Left ventricle myocardium superior (tissue), 1 donor: ENCODE results near the gene TUBAL3. TPM values are rescaled to one million over a fixed set of nuclear protein-coding genes. Genes with fewer than 3 reads are reported as not detected.
"Not testable (repeated sequence)": the region's sequence is repeated elsewhere in the genome, so short reads cannot be mapped to it uniquely, and the experiment has no call there.

Experiments used
- ATAC-seq: fragments of 200-7000 bp; cut with Tn5 transposase; one replicate; pipeline ENCODE4 v1.9.1; 2020; ENCODE audit warnings: mild to moderate bottlenecking, moderate library complexity
- DNase-seq: peaks from one replicate; pipeline ENCODE4 v3.0.0-alpha.2; 2020
- intact Hi-C: fragments of 100-400 bp; cut with micrococcal nuclease; formaldehyde crosslinking; loops from one replicate; pipeline ENCODE4 v1.11.0; 2022
- total RNA-seq: library from RNA; stranded (reverse); fragmentation: NEBNext Ultra II Directional; extraction: Animal tissue kit (Norgen Biotek cat#: 25700); gene quantifications from one replicate; pipeline ENCODE4 v1.2.1, GENCODE V29; 2021
- donor health status: DM: no; HTN: yes; CAD: no; lungs with severe emphysema.

Gene TUBAL3
- total RNA-seq, 1 donor from 2014 or later: 0.12 TPM

DNA sequence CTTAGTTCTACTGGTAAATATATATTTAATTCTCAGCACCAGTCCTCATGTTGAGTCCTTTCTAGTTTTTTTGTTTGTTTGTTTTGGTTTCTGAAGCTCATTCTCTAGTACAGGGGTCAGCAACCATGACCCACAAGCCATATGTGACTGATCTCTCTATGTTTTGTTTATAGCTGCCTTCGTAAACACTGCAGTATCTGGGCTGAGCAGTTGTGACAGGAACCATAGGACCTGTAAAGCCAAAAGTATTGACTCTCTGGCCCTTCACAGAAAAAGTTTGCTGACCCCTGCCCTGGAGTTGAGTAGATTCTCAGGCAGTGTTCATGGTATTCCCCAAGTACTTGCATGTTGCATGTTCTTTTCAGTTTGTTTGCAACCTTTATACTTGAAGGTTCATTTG lies 28.6 kb upstream of the TUBAL3 start:
- intact Hi-C loops: no loop called here

DNA sequence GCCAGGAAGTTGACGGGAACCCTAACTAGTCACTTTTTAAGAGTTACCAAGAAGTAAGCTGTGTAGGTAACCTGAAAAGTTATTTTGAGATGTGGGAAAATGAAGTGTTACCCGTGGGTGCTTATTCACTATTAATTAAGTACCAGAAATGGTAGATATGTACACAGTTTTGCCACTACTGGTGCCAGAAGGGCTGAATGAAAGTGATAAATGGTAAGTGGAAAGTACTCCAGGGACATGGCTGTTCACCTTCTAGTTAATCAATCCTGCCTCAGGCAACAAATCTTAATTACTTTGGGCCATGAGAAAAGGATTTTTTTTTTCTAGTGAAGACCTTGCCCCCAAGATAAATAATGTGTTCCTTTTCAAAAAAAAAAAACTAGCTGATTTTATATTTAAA lies 23.5 kb upstream of the TUBAL3 start:
- no peak for ATAC-seq
- no peak for DNase-seq
- intact Hi-C loops: no loop called here

More for the DNA sequence above, 28.6 kb upstream of the TUBAL3 start:
- ATAC-seq: no peak
- DNase-seq: no peak

DNA sequence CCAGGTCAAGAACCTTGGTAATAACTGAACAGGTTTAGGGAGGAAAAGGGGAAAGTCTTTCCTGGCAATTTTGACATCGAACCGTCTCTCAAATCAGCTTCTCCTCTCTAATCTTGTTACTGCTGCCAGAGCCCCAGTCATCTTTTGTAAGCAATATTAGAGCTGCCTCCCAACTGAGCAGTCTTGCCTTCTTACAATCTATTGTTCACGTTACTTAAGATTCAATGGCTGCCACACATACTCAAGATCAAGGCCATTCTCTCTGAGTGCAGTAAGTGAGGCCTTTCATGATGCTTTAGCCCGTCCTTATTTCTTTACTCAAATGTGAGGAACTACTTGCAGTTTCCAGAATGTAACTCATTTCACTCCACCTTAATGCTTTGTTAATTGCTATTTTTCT lies 20.1 kb upstream of the TUBAL3 start:
- intact Hi-C loops: no loop called here
- ATAC-seq: no peak
- DNase-seq: no peak

DNA sequence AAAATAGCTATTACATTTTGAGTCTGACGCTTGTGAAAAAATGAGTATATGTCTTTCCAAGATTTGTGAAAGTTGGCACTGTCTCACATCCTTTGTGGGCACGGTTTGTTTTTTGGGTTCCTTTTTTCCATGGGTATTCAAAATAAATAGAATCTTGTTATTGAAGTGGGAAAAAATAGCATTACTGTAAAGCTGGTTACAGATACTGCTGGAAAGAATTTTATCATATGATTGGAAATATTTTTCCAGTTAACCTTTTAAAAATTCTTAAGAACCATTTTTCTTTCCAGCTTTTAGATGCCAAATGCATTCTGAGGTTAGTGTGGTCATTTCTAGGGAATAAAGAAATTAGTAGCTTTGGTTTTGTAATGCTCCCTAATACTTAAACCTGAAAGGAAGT lies 19.1 kb upstream of the TUBAL3 start:
- no peak for ATAC-seq

DNA sequence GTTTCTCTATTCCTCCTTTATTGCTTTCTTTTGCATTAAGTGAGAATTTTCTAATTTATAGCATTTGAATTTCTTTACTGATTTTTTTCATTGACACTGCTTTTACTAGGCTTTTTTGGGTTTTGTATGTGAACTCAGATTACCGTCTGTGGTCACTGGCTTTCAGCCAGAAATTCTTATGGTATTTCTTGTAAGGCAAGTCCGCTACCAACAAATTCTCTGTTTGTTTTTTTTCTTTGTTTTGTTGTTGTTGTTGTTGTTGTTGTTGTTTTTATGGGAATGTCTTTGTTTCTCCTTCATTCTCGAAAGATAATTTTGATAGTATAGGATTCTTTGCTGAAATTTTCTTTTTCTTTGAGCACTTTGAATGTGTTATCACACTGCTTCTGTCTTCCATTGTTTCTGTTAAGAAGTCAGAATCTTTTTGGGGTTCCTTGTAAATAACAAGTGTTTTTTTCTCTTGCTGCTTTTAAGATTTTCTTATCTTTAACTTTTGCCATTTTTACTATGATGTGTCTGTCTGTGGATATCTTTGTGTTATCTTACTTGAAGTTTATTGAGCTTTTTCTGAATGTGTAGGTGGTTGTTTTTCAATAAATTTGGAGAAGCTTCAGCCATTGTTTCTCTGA lies 15.0 kb upstream of the TUBAL3 start:
- DNase-seq (no peak), ATAC-seq (no peak)
- intact Hi-C loops: no loop called here

More for the DNA sequence above, 19.1 kb upstream of the TUBAL3 start:
- no peak for DNase-seq
- intact Hi-C loops: no loop called here

DNA sequence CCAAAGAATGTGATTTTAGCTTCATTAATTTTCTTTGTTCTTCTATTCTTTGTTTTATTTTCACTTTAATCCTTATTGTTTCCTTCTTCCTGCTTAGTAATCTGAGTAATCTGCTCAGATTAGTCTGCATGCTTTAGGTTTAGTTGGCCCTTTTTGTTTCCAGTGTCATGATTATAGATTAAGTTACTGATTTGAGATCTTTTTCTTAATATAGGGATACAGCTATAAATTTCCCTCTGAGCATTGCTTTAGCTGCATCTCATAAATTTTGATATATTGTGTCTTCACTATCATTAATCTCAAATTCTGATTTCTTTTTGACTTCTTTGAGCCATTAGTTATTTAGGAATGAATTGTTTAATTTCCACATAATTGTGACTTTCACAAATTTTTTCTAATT lies 14.0 kb upstream of the TUBAL3 start:
- no peak for DNase-seq
- intact Hi-C loops: no loop called here
- no peak for ATAC-seq

DNA sequence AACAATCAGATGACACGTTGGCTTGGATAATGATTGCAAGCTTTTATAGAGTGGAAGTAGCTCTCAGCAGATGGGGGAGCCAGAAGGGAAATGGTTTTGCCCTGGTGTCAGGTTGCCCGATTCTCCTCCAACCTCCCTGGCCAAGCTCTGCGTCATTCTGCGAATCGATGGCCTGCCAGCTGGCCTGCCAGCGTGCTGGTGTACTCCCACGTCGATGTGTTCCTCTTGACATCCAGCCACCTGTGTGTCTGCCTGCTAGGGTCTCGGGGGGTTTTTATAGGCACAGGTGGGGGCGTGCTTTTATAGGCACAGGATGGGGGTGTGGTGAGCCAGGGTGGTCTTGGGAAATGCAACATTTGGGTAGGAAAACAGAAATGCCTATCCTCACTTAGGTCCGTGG lies 12.4 kb upstream of the TUBAL3 start:
- ATAC-seq (no peak), DNase-seq (no peak)
- intact Hi-C loops: no loop called here

DNA sequence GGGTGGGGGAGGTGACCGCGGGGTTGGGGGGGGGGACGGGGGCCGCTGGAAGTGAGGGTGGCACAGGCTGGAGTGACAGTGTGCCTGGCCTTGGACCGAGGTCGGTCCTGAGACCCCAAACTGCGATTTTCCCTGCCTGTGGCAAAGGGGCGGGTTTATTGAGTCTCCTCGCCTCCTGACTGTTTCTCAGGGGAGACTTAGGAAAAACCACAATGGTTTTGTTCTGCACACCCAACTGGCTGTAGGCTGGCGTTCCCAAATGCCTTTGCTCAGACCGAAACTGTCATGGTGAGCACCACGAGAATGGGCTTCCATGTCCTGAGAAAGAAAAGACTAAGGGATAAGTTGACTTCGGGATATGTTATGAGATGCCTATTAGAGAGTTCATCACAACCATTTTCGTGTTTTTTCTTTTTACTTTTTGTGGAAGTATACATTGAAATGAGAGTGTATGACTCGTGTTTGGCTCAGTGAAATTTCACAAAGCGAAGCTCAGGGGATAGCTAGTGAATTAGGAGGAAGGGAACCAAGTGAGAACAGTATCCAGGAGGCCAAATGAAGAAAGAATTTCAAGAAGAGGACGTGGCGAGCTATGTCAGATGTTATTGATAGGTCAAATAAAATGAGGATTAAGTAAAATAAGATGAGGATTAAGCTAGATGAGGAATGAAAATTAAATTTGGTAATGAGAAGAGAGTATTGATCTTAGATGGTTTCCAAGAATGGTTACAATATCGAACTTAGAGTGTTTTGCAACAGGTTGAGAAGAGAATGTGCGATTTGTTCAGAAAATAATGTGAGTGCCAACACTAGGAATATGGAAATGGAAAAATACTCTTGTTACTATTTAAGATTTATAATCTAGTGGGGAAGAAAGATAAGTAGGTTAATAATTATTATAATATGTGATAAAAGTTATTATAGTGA lies 8.6 kb upstream of the TUBAL3 start:
- intact Hi-C loops: no loop called here
- ATAC-seq: peak; percentile 29
- peak; percentile 28 for DNase-seq

DNA sequence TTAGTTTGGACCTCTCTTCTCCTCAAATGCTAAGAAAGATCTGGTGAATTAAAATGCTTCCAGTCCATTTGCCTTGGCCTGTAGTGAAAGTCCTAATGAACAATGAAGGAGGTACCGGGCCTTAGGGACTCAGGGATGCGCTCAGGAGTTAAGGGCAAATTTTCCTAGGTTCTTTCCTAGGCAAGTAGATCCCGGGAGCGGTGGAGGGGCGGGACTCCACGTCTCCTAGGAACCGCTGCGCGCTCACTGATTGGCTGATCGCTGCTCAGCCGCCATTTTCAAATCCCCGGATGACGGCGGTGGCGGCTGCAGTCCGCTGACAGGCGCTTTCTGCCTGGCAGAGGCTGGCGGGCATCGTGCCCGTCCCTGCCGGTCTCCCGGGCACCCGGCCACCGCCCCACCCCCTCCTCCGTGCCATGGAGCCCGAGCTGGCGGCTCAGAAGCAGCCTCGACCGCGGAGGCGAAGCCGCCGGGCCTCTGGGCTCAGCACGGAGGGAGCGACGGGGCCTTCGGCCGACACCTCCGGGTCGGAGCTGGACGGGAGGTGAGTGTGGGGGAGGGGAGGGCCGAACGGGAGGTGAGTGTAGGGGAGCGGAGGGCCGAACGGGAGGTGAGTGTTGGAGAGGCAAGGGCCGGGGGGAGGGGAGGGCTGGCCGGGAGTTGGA lies 7.8 kb upstream of the TUBAL3 start, which contains the start of gene NET1:
NET1 (plus strand) TSS at position 281 of the 665 bp plus-strand sequence; CDS start at position 417, 136 bp downstream.
- ATAC-seq: peak; percentile 99
- peak; percentile 93 for DNase-seq
- intact Hi-C loops: no loop called here

DNA sequence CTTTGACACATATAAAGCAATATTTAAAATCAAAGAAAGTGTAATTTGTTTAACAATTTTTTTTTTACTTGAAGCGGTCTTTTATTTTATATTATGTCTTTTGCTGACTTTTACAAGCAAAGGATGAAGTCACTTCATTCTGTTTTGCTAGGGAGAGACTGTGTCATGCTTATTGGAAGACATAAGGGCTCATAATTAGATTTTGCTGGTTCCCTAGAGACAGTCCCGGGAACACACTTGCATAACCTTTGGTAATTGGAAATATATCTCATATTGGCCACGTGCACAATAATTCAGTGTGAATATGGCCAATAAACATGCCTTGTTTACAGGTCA lies 7.3 kb upstream of the TUBAL3 start:
- DNase-seq (no peak), ATAC-seq (peak; percentile 3)
- intact Hi-C loops: no loop called here

DNA sequence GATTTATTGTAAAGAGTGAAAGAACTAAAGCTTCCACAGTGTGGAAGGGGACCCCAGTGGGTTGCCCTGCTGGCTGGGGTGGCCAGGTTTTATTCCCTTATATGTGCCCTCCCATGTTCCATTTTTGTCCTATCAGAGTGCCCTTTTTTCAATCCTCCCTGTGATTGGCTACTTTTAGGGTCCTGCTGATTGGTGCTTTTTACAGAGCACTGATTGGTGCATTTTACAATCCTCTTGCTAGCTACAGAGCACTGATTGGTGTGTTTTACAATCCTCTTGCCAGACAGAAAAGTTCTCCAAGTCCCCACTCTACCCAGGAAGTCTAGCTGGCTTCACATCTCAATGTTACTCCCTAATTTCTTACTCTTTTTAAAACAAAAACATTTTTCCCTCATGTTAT lies 6.2 kb upstream of the TUBAL3 start:
- DNase-seq, ATAC-seq, intact Hi-C loops: not testable (repeated sequence)

DNA sequence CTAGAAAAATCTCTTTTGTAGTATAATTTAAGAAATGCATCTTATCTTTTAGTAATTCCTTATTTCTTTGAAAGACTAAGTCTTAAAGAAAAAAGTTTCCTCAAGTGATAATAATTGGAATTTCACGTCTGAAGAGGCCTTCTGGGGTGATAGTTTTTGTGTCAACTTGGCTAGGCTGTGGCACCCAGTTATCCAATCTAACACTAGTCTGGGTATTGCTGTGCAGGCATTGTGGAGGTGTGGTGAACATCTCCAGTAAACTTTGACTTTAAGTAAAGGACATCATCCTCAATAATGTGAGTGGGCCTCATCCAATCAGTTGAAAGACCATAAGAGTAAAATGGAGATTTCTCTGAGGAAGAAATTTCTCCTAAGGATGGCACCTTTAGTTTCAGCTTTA lies 2.3 kb upstream of the TUBAL3 start:
- no peak for ATAC-seq
- intact Hi-C loops: no loop called here
- no peak for DNase-seq

DNA sequence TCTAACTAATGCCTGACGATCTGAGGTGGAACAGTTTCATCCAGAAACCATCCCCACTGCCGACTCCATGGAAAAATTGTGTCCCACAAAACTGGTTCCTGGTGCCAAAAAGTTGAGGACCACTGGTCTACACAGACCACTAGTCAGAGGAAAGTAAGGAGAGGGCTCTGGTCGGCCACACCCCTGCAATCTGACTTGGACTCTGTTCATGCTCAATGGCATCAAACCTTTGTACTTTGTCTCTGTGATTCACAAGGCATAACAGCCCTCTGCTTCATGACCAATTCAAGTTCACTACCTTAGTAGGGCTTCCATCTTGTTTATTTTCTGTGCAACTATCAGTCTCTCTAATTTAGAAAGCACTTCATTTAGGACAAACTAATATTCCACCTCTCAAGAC lies 1.8 kb downstream of the TUBAL3 start:
- intact Hi-C loops: no loop called here
- ATAC-seq: no peak

DNA sequence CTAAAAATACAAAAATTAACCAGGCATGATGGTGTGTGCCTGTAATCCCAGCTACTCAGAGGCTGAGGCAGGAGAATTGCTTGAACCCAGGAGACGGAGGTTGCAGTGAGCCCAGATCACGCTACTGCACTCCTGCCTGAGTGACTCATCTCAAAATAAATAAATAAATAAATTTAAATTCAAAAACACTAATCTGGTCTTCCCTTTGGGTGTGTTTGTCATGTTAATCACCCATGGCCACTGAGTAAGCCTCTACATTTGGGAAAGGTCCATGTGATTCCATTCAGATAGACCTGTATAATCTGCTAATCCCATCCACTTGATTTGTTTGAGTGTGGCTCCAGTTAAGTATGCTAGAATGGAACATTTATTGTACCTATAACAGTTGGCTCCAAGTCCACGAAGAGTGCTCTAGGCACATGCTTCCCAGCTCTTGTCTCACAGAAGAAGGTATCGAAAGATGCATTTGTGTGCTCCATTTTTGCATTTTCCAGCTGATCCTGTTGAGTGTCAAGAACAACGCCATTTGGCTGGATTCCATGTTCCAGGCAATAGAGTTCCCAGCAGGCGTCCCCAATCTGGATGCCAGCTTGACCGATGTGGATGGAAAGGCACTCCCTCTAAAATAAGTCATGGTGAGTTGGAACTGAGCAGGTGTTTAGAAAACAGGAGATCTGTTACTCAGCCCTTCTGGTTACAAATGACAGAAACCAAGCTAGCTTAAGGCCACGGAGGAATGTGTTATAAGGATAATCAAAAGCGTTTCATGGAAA lies 4.0 kb downstream of the TUBAL3 start:
- intact Hi-C loops: no loop called here
- DNase-seq (no peak), ATAC-seq (no peak)

More for the DNA sequence above, 1.8 kb downstream of the TUBAL3 start:
- DNase-seq: no peak

DNA sequence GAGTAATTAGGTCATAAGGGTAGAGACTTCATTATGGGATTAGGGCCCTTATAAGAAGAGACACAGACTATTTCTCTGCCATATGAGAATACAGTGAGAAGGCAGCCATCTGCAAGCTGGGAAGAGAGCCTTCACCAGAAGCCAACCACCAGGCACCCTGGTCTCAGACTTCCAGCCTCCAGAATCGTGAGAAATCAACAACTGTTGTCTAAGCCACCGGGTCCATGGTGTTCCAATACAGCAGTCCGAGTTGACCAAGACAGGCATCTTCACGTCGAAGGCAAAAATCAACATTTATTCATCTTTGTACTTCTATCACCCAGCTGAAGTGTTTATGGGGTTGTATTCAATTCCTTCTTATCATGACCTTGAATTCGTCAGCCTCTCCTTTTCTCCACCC lies 5.3 kb downstream of the TUBAL3 start:
- intact Hi-C loops: no loop called here
- ATAC-seq (no peak), DNase-seq (no peak)

DNA sequence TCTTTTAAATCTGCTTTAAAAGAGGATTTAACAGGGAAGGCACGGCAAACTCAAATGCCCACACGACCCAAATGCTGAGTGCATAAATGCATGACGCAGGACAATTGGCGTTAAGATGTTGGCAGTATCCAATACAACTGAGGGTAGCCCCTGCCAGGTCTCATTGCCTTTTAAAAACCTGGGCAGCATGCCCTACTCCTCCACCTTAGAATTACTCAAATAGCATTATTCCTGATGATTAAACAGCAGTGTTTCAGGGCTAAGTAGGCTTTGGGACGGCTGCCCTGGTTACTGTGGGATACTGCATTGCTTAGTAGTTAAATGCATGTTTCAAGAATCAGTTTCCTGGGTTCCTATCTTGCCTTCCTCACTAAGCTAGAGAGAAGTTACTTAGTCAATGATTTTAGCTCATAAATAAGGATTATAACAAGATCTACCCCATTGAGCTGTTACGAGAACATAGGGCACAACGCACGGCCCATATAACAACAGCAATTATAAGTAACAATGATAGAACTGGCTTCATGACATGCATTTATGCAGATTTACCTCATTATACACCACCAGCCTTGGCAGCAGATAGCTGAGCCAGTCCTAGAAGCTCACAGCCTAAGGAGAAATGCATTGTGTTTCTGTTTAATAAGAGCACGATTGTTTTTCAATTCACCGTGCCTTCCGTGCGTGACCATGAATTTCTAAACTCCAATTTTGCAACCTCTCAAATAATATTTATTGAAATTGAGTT lies 7.9 kb downstream of the TUBAL3 start:
- ATAC-seq: no peak
- intact Hi-C loops: no loop called here
- DNase-seq: no peak

DNA sequence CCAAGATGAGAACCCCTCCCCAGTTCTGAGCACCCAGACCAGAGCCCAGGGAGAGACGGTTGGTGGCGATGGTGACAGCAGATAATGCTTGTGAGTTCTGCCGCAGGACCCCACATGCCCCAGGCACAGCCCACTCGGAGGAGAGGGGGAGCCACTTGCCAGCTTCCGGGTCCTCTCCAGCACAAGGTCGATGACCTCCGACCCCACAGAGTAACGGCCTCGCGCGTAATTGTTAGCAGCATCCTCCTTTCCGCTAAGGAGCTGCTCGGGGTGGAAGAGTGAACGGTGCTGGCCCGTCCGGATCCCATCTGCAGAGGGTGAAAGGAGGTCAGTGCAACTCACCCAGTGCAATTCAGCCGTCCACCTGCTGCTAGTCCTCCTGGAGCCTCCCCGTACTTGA lies 9.5 kb downstream of the TUBAL3 start:
- no peak for DNase-seq
- intact Hi-C loops: no loop called here
- ATAC-seq: no peak

DNA sequence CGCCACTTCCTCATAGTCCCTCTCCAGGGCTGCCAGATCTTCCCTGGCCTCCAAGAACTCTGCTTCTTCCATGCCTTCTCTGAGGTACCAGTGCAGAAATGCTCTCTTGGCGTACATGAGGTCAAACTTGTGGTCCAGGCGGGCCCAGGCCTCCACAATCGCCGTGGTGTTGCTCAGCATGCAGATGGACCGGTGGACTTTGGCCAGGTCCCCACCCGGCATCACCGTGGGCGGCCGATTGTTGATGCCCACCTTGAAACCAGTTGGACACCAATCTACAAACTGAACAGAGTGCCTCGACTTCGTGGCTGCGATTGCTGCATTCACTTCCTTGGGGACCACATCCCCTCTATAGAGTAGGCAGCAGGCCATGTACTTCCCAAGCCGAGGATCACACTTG lies 11.1 kb downstream of the TUBAL3 start:
- ATAC-seq: no peak
- DNase-seq: no peak
- intact Hi-C loops: no loop called here

DNA sequence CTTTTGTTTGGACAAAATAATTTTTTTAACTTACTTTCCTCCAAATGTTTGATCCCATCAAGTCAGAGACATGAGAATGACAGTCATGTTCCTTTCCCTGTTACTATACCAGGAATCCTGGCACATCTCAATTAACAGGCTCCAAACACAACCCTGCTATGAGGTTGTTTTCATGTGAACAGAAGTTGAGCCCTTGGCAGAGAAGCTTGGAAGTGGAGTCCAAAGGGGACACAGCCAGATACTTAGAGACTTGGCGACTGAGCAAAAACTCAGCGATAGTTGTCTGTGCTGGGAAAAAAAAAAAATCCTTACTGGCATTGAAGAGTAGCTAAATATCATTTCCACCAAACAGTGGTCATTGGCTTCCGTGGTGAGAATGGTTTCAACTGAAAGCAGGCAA lies 12.8 kb downstream of the TUBAL3 start:
- no peak for ATAC-seq
- intact Hi-C loops: no loop called here

More for the DNA sequence above, 12.8 kb downstream of the TUBAL3 start:
- DNase-seq: no peak
